K562 (cell line): ENCODE results near the gene SYNE1. TPM values are rescaled to one million over a fixed set of nuclear protein-coding genes. Genes with fewer than 3 reads are reported as not detected.

Source experiments
- BACH1 ChIP-seq: fragments of 200-800 bp; sonication (Bioruptor generic); IDR thresholded peaks from 2 replicates; pipeline ENCODE4 v1.6.1; 2016; ENCODE audit warnings: missing genetic modification characterization, missing compliant biosample characterization
- ERF ChIP-seq: fragments of 450-650 bp; formaldehyde crosslinking; IDR thresholded peaks from 2 replicates; pipeline ENCODE4 v1.4.0; 2020; ENCODE audit warnings: mild to moderate bottlenecking, mixed read lengths
- HLTF ChIP-seq: fragments of 450-650 bp; IDR thresholded peaks from 2 replicates; pipeline ENCODE4 v1.6.1; 2016
- MCM5 ChIP-seq: fragments of 450-650 bp; IDR thresholded peaks from 2 replicates; pipeline ENCODE4 v1.6.1; 2016; ENCODE audit warnings: low read depth
- OTX1 ChIP-seq: fragments of 450-650 bp; formaldehyde crosslinking; IDR thresholded peaks from 2 replicates; pipeline ENCODE4 v1.4.0; 2022; ENCODE audit warnings: mild to moderate bottlenecking
- TCF7 ChIP-seq: sonication (generic); IDR thresholded peaks from 2 replicates; pipeline ENCODE4 v1.6.1; 2016; ENCODE audit warnings: antibody characterized with exemption, borderline replicate concordance
- WHSC1 ChIP-seq: IDR thresholded peaks from one replicate; pipeline ENCODE4 v1.6.1; 2012; ENCODE audit warnings: low read length, control low read depth, inconsistent platforms
- ZNF165 ChIP-seq: fragments of 250-450 bp; sonication (Bioruptor Pico); IDR thresholded peaks from 2 replicates; pipeline ENCODE4 v1.4.0; 2020; ENCODE audit warnings: borderline replicate concordance
- polyA plus RNA-seq, 8 experiments: library from polyadenylated mRNA; depleted of rRNA in 4 of 8; stranded (reverse) in 5 of 8; unstranded in 3 of 8; fragments of >200 nt; fragmentation: Nextera tagmentation in 2 of 8; fragmentation: Illumina TruSeq in 1 of 8; extraction: Ambion mirVana in 2 of 8; extraction: Trizol in 1 of 8; gene quantifications; 2 replicates each; pipeline versions ENCODE4 v1.2.1 to v1.2.3, GENCODE V29; 2011 to 2014; ENCODE audit warnings: inconsistent platforms in 1 of 8, missing spikeins in 1 of 8
- total RNA-seq, 7 experiments: library from RNA; depleted of rRNA in 6 of 7; stranded (reverse); fragments of >200 nt in 6 of 7; fragmentation: Illumina TruSeq in 2 of 7; extraction: Trizol in 2 of 7; gene quantifications; 2 replicates each; pipeline versions ENCODE4 v1.2.1 to v1.2.3, GENCODE V29; 2011 to 2021; ENCODE audit warnings: low replicate concordance in 1 of 7
- TF ChIP-seq, protein P1 (sequence below): fragments of 450-650 bp; IDR thresholded peaks from 2 replicates; pipeline ENCODE4 v1.6.1; 2016; ENCODE audit warnings: mild to moderate bottlenecking, moderate library complexity
- TF ChIP-seq, protein P2 (sequence below), 2 experiments: fragments of 450-650 bp in 1 of 2; sonication (generic) in 1 of 2; formaldehyde crosslinking; conservative IDR thresholded peaks; 2 replicates each; pipeline versions ENCODE4 v1.4.0 to v1.8.1; 2020 to 2022; ENCODE audit warnings: mild to moderate bottlenecking in 1 of 2, missing genetic modification reagents in 1 of 2
- TF ChIP-seq, protein P3 (sequence below): fragments of 250-450 bp; sonication (Bioruptor Pico); IDR thresholded peaks from 2 replicates; pipeline ENCODE4 v1.8.0; 2021; ENCODE audit warnings: moderate library complexity, mild to moderate bottlenecking, inconsistent platforms
- TF ChIP-seq, protein P4 (sequence below), 3 experiments: IDR thresholded peaks in 2 of 3; conservative IDR thresholded peaks in 1 of 3; 2 replicates each; pipeline ENCODE4 v1.5.1; 2011 to 2012; ENCODE audit warnings: low read length in 3 of 3, mild to moderate bottlenecking in 3 of 3, control low read depth in 2 of 3, improper control_type of control experiment in 1 of 3, inconsistent platforms in 1 of 3, low read depth in 1 of 3, mixed read lengths in 1 of 3, moderate library complexity in 1 of 3; ENCODE audit not compliant: insufficient read depth in 2 of 3
- TF ChIP-seq, protein P5 (sequence below): fragments of 450-650 bp; IDR thresholded peaks from 2 replicates; pipeline ENCODE4 v1.6.1; 2016; ENCODE audit warnings: antibody characterized with exemption

The SYNE1 gene
- total and polyA plus RNA-seq, 9 of the 15 experiments (the other 6 are each of a cell fraction or from before 2014, with no cell fraction given): under 0.01 to 0.42 (median 0.08) TPM; not detected in 1

DNA sequence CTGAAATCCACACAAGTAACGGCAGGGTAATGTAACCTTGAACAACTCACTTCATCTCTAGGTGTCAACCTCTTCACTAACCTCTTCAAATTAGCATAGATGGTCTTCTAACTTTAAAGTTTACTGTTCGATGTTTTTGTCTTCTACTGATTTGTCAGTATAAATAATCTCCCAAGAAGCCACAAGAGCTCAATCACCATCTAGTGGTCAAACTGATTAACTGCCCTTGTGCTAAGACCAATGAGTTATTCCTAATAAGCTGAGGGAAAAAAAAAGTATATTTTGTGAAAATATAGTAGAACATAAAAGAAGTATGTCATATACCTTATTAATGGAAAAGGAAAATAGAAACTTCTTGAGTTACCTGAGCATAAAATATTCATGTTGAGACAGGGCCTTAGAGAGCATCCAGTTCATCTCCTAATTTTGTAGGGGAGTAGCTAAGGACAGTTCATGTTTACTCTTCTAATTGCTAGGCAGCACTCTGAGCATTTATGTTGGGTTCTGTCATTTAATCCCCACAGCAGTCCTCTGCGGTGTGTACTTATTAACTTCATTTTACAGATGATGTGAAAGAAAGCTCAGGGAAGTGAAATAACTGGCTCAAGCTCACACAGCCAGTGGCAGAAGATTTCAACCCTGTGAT is 512.6 kb downstream of the SYNE1 start (continued):
- TF ChIP-seq, protein P1, sequence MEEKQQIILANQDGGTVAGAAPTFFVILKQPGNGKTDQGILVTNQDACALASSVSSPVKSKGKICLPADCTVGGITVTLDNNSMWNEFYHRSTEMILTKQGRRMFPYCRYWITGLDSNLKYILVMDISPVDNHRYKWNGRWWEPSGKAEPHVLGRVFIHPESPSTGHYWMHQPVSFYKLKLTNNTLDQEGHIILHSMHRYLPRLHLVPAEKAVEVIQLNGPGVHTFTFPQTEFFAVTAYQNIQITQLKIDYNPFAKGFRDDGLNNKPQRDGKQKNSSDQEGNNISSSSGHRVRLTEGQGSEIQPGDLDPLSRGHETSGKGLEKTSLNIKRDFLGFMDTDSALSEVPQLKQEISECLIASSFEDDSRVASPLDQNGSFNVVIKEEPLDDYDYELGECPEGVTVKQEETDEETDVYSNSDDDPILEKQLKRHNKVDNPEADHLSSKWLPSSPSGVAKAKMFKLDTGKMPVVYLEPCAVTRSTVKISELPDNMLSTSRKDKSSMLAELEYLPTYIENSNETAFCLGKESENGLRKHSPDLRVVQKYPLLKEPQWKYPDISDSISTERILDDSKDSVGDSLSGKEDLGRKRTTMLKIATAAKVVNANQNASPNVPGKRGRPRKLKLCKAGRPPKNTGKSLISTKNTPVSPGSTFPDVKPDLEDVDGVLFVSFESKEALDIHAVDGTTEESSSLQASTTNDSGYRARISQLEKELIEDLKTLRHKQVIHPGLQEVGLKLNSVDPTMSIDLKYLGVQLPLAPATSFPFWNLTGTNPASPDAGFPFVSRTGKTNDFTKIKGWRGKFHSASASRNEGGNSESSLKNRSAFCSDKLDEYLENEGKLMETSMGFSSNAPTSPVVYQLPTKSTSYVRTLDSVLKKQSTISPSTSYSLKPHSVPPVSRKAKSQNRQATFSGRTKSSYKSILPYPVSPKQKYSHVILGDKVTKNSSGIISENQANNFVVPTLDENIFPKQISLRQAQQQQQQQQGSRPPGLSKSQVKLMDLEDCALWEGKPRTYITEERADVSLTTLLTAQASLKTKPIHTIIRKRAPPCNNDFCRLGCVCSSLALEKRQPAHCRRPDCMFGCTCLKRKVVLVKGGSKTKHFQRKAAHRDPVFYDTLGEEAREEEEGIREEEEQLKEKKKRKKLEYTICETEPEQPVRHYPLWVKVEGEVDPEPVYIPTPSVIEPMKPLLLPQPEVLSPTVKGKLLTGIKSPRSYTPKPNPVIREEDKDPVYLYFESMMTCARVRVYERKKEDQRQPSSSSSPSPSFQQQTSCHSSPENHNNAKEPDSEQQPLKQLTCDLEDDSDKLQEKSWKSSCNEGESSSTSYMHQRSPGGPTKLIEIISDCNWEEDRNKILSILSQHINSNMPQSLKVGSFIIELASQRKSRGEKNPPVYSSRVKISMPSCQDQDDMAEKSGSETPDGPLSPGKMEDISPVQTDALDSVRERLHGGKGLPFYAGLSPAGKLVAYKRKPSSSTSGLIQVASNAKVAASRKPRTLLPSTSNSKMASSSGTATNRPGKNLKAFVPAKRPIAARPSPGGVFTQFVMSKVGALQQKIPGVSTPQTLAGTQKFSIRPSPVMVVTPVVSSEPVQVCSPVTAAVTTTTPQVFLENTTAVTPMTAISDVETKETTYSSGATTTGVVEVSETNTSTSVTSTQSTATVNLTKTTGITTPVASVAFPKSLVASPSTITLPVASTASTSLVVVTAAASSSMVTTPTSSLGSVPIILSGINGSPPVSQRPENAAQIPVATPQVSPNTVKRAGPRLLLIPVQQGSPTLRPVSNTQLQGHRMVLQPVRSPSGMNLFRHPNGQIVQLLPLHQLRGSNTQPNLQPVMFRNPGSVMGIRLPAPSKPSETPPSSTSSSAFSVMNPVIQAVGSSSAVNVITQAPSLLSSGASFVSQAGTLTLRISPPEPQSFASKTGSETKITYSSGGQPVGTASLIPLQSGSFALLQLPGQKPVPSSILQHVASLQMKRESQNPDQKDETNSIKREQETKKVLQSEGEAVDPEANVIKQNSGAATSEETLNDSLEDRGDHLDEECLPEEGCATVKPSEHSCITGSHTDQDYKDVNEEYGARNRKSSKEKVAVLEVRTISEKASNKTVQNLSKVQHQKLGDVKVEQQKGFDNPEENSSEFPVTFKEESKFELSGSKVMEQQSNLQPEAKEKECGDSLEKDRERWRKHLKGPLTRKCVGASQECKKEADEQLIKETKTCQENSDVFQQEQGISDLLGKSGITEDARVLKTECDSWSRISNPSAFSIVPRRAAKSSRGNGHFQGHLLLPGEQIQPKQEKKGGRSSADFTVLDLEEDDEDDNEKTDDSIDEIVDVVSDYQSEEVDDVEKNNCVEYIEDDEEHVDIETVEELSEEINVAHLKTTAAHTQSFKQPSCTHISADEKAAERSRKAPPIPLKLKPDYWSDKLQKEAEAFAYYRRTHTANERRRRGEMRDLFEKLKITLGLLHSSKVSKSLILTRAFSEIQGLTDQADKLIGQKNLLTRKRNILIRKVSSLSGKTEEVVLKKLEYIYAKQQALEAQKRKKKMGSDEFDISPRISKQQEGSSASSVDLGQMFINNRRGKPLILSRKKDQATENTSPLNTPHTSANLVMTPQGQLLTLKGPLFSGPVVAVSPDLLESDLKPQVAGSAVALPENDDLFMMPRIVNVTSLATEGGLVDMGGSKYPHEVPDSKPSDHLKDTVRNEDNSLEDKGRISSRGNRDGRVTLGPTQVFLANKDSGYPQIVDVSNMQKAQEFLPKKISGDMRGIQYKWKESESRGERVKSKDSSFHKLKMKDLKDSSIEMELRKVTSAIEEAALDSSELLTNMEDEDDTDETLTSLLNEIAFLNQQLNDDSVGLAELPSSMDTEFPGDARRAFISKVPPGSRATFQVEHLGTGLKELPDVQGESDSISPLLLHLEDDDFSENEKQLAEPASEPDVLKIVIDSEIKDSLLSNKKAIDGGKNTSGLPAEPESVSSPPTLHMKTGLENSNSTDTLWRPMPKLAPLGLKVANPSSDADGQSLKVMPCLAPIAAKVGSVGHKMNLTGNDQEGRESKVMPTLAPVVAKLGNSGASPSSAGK: no peak
- no peak for TF ChIP-seq BACH1
- TF ChIP-seq ZNF165 (CRISPR knock-in tag): no peak
- TF ChIP-seq WHSC1: no peak
- TF ChIP-seq ERF (CRISPR knock-in tag): no peak
- TF ChIP-seq, protein P2, sequence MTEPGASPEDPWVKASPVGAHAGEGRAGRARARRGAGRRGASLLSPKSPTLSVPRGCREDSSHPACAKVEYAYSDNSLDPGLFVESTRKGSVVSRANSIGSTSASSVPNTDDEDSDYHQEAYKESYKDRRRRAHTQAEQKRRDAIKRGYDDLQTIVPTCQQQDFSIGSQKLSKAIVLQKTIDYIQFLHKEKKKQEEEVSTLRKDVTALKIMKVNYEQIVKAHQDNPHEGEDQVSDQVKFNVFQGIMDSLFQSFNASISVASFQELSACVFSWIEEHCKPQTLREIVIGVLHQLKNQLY (CRISPR knock-in tag; conservative IDR thresholded peaks at IDR 0.05): no peak
- TF ChIP-seq MCM5: no peak
- TF ChIP-seq, protein P3, sequence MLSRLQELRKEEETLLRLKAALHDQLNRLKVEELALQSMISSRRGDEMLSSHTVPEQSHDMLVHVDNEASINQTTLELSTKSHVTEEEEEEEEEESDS: no peak
- no peak for TF ChIP-seq HLTF
- no peak for TF ChIP-seq OTX1 (CRISPR knock-in tag)
- TF ChIP-seq TCF7: no peak
- TF ChIP-seq, protein P4, sequence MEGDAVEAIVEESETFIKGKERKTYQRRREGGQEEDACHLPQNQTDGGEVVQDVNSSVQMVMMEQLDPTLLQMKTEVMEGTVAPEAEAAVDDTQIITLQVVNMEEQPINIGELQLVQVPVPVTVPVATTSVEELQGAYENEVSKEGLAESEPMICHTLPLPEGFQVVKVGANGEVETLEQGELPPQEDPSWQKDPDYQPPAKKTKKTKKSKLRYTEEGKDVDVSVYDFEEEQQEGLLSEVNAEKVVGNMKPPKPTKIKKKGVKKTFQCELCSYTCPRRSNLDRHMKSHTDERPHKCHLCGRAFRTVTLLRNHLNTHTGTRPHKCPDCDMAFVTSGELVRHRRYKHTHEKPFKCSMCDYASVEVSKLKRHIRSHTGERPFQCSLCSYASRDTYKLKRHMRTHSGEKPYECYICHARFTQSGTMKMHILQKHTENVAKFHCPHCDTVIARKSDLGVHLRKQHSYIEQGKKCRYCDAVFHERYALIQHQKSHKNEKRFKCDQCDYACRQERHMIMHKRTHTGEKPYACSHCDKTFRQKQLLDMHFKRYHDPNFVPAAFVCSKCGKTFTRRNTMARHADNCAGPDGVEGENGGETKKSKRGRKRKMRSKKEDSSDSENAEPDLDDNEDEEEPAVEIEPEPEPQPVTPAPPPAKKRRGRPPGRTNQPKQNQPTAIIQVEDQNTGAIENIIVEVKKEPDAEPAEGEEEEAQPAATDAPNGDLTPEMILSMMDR (IDR thresholded peaks at IDR 0.05 in 2 of 3, conservative IDR thresholded peaks at IDR 0.05 in 1 of 3; ENCODE audit: insufficient read depth in 2 of 3, low read depth in 1 of 3, low read length in 3 of 3): peak; percentile 39 to 75 (median 56); a peak in 5 of 6 replicates
- TF ChIP-seq, protein P5, sequence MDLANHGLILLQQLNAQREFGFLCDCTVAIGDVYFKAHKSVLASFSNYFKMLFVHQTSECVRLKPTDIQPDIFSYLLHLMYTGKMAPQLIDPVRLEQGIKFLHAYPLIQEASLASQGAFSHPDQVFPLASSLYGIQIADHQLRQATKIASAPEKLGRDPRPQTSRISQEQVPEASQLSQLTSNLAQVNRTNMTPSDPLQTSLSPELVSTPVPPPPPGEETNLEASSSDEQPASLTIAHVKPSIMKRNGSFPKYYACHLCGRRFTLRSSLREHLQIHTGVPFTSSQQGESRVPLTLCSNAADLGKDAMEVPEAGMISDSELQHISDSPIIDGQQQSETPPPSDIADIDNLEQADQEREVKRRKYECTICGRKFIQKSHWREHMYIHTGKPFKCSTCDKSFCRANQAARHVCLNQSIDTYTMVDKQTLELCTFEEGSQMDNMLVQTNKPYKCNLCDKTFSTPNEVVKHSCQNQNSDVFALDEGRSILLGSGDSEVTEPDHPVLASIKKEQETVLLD: no peak
